GM12801 (cell line): ENCODE measurements around the gene TRAPPC12.

Experiments
- CTCF ChIP-seq: IDR thresholded peaks from one replicate; pipeline ENCODE4 v1.5.1; 2011; ENCODE audit warnings: control low read depth; ENCODE audit not compliant: insufficient read length; ENCODE audit errors: extremely low read depth

The TRAPPC12 gene

GRCh38 chr2:3492951-3493614, 113.6 kb downstream of the TRAPPC12 start:
- no peak for TF ChIP-seq CTCF

- no peak for TF ChIP-seq CTCF
Measured at GRCh38 chr2:3493615-3494007, 114.1 kb downstream of the TRAPPC12 start.

- TF ChIP-seq CTCF = no peak
Measured at GRCh38 chr2:3494984-3495666, 115.6 kb downstream of the TRAPPC12 start.

DNA sequence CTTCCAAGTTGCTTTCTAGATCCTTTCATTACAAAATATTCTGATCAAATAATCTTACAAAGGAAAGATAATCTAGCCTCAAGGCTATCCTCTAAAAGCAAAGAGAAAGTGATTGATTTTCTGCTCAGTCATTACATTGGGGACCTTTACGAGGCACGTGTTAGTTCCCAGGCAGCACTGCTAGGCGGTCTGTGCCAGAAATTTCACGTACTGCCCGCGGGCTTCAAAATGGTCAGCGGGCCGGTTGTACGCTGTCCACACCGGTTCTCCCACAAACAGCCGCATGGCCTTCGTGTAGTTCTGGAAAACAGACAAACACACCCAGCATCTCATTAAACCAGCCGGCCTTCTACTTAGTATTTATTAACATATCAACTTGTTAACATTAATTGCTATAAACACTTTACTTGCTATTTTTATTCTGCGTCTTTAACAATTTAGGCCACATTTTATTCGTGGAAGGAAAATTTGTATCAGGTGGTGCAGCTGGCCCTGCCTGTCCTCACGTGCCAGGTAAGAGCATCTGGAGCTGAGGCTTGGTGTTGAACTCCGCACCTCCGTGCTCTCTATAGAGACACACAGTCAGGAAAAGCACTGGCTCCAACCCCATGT, 119.4 kb downstream of the TRAPPC12 start:
- no peak for TF ChIP-seq CTCF

- TF ChIP-seq CTCF = no peak
Measured at GRCh38 chr2:3500326-3500899, 120.9 kb downstream of the TRAPPC12 start.

DNA sequence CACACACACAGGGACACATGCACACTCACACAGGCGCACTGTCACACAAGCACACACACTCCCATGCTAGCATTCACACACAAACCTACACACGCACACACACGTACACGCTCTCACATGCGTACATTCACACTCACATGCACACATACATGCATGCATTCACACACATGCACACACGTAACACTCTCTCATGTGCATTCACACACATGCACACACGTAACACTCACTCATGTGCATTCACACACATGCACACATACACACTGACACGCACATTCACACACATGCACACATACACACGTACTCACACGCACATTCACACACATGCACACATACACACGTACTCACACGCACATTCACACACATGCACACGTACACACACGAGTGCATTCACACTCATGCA, 123.6 kb downstream of the TRAPPC12 start:
- TF ChIP-seq CTCF = no peak

DNA sequence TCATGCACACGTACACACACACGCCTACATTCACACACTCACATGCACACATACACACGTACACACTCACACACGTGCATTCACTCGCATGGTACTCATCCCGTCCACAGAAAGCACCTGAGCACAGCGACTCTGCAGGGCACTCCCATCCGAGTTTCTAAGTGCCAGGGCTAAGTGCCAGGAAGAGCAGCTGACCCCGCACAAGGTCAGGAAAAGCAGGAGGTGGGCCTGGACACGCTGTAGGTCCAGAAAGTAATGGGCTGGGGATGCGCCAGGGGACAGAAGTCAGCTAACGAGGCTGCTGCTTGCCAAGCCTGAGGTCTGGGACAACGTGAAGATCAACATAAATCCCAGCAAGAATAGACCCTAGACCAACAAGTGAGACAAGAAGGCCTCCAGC, 124.0 kb downstream of the TRAPPC12 start:
- no peak for TF ChIP-seq CTCF
